ENCODE results near the gene DENND10.
"Not testable (repeated sequence)": the region's sequence is repeated elsewhere in the genome, so short reads cannot be mapped to it uniquely, and the experiment has no call there.

DENND10 gene

GRCh38 chr10:119100434-119101238 is 3.3 kb upstream of the DENND10 start:
- no peak for DNase-seq (ENCODE audit: low read depth)

- no peak for DNase-seq (ENCODE audit: low read depth)
These were observed 2.4 kb upstream of the DENND10 start for GRCh38 chr10:119101366-119102098.

GRCh38 chr10:119103241-119103902 is 541 bp upstream of the DENND10 start:
- no peak for DNase-seq (ENCODE audit: low read depth)

GRCh38 chr10:119104654-119105015 is 722 bp downstream of the DENND10 start:
- DNase-seq (ENCODE audit: low read depth) = no peak

GRCh38 chr10:119105155-119105554 is 1.2 kb downstream of the DENND10 start:
- DNase-seq (ENCODE audit: low read depth) = no peak

GRCh38 chr10:119105899-119106298 is 2.0 kb downstream of the DENND10 start:
- DNase-seq (ENCODE audit: low read depth) = not testable (repeated sequence)

GRCh38 chr10:119107106-119107505 is 3.2 kb downstream of the DENND10 start:
- DNase-seq (ENCODE audit: low read depth) = not testable (repeated sequence)

- DNase-seq (ENCODE audit: low read depth) = not testable (repeated sequence)
These were observed 3.9 kb downstream of the DENND10 start for GRCh38 chr10:119107771-119108170.

GRCh38 chr10:119112056-119112455 is 8.1 kb downstream of the DENND10 start:
- no peak for DNase-seq (ENCODE audit: low read depth)

- DNase-seq (ENCODE audit: low read depth) = no peak
These were observed 10.1 kb downstream of the DENND10 start for GRCh38 chr10:119113751-119114732.

GRCh38 chr10:119115926-119116325 is 12.0 kb downstream of the DENND10 start:
- no peak for DNase-seq (ENCODE audit: low read depth)

- no peak for DNase-seq (ENCODE audit: low read depth)
These were observed 12.5 kb downstream of the DENND10 start for GRCh38 chr10:119116326-119116951.

- DNase-seq (ENCODE audit: low read depth) = no peak
These were observed 14.3 kb downstream of the DENND10 start for GRCh38 chr10:119118231-119118630.

GRCh38 chr10:119119400-119119799 is 15.5 kb downstream of the DENND10 start:
- DNase-seq (ENCODE audit: low read depth) = no peak

- DNase-seq (ENCODE audit: low read depth) = no peak
These were observed 16.5 kb downstream of the DENND10 start for GRCh38 chr10:119120413-119120867.

GRCh38 chr10:119120875-119121274 is 17.0 kb downstream of the DENND10 start:
- DNase-seq (ENCODE audit: low read depth) = no peak

- DNase-seq (ENCODE audit: low read depth) = no peak
These were observed 22.0 kb downstream of the DENND10 start for GRCh38 chr10:119125942-119126341.

GRCh38 chr10:119129721-119130120 is 25.8 kb downstream of the DENND10 start:
- no peak for DNase-seq (ENCODE audit: low read depth)

GRCh38 chr10:119131512-119132240 is 27.8 kb downstream of the DENND10 start:
- DNase-seq (ENCODE audit: low read depth) = no peak
